ENCODE results near the gene TDRD12. TPM values are rescaled to one million over a fixed set of nuclear protein-coding genes. Genes with fewer than 3 reads are reported as not detected.

The TDRD12 gene
- total and polyA plus RNA-seq, 2 of the 13 experiments (the other 11 are each of a cell fraction or from before 2014, with no cell fraction given) = 0.03 to 0.40 TPM

GRCh38 chr19:32702010-32702409, 17.6 kb upstream of the TDRD12 start (continued):
- 0 out of 2 replicates have a peak, but pooled peaks have one; percentile 12 for TF ChIP-seq SALL1 (CRISPR knock-in tag; IDR thresholded peaks at IDR 0.05)
- TF ChIP-seq ZNF609 (CRISPR knock-in tag; IDR thresholded peaks at IDR 0.05; ENCODE audit: borderline replicate concordance) = peak; percentile 99
- TF ChIP-seq RERE (CRISPR knock-in tag; IDR thresholded peaks at IDR 0.05; ENCODE audit: low read depth) = peak; percentile 99
- TF ChIP-seq SMC3 (IDR thresholded peaks at IDR 0.05; ENCODE audit: low read length) = no peak
- no peak for TF ChIP-seq MAF1 (CRISPR knock-in tag; IDR thresholded peaks at IDR 0.05; ENCODE audit: borderline replicate concordance)
- TF ChIP-seq RARA (CRISPR knock-in tag; IDR thresholded peaks at IDR 0.05) = peak; percentile 67
- TF ChIP-seq, protein P1, sequence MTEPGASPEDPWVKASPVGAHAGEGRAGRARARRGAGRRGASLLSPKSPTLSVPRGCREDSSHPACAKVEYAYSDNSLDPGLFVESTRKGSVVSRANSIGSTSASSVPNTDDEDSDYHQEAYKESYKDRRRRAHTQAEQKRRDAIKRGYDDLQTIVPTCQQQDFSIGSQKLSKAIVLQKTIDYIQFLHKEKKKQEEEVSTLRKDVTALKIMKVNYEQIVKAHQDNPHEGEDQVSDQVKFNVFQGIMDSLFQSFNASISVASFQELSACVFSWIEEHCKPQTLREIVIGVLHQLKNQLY (CRISPR knock-in tag; IDR thresholded peaks at IDR 0.05) = no peak
- peak; percentile 34 for TF ChIP-seq ZEB1 (IDR thresholded peaks at IDR 0.05; ENCODE audit: insufficient replicate concordance, low read depth)
- no peak for TF ChIP-seq POLR2A (IDR thresholded peaks at IDR 0.05; ENCODE audit: insufficient read depth in 1 of 2, low read depth in 2 of 2, low read length in 2 of 2)
- peak; percentile 68 for TF ChIP-seq TCF7 (IDR thresholded peaks at IDR 0.05; ENCODE audit: low read depth)
- TF ChIP-seq TFAP4 (IDR thresholded peaks at IDR 0.05; ENCODE audit: borderline replicate concordance, low read depth) = no peak
- 0 out of 2 replicates have a peak, but pooled peaks have one; percentile 71 for TF ChIP-seq HOXD1 (CRISPR knock-in tag; IDR thresholded peaks at IDR 0.05)
- no peak for TF ChIP-seq SOX6 (IDR thresholded peaks at IDR 0.05)
- peak; percentile 56; the same call in 1 of the 2 replicates for TF ChIP-seq SOX6 (CRISPR knock-in tag; IDR thresholded peaks at IDR 0.05)
- TF ChIP-seq SAP130 (CRISPR knock-in tag; IDR thresholded peaks at IDR 0.05; ENCODE audit: low read depth) = 0 out of 2 replicates have a peak, but pooled peaks have one; percentile 30
- TF ChIP-seq HOMEZ (CRISPR knock-in tag; IDR thresholded peaks at IDR 0.05; ENCODE audit: low read depth) = no peak
- peak; percentile 55 for TF ChIP-seq HNF4A (CRISPR knock-in tag; IDR thresholded peaks at IDR 0.05)

Measured in HepG2 (cell line).